GM03348 (cell line): ENCODE results near the gene ZBBX.

Experiments
- DNase-seq: peaks from one replicate; pipeline ENCODE4 v3.0.0; 2012; ENCODE audit warnings: low spot score

The ZBBX gene

DNA sequence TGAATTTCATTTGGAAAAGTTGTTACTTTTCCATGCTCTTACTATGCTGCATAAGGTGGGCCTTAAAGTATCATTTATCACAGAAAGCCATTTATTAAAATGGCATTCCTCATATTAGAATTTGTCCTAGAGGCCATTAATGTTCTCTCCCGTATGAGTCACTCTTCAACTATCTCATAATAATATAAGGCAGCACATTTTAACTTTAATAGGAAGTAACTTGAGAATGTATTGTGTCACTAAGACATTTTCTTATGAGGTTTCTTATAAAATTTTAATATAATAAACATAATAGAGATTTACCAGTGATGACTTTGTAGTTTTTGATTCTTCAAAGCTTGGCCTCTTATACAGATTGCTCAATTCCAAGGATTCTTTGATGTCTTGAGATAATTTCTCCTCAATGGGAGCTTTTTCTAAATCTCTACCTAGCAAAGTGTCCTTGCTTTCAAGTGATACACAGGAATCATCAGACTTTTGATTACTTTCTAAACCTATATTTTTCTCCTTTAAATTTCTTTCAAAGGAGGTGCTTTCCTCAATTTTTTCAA lies 74.7 kb downstream of the ZBBX start:
- DNase-seq, result no peak

DNA sequence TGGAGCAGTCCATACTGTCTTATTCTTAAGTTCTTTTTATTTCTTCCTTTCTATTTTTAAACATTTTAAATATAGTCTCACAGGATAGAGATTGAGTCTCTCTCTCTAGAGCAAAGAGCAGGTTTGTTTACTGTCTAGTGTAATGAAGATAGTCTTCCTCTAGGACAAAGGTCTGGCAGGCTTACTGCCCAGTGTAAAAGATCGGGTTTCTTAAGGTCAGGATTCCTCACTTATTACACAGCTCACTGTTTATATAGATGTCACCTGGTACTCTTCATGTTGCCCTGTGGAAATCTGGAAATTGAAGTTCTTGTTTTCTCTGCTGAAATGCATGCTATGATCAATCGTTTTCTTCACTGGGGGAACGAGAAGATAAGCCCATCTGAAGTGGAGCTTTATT lies 76.0 kb downstream of the ZBBX start:
- no peak for DNase-seq

DNA sequence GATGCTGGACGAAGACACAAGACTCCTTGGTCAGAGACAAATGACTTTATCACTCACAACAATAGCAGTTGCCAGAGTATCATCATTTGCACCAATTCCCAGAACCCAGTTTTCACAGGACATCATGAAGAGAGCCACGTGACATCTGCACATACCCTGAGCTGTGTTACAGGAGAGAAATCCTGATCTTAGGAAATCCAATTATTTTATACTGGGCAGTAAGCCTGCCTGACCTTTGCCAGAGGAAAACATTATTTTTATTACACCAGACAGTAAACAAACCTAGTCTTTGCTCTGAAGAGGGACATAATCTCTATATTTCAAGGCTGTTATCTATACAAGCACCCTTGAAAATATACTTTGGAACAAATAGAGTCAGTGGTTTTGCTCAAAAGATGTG lies 77.4 kb downstream of the ZBBX start:
- DNase-seq, result no peak

DNA sequence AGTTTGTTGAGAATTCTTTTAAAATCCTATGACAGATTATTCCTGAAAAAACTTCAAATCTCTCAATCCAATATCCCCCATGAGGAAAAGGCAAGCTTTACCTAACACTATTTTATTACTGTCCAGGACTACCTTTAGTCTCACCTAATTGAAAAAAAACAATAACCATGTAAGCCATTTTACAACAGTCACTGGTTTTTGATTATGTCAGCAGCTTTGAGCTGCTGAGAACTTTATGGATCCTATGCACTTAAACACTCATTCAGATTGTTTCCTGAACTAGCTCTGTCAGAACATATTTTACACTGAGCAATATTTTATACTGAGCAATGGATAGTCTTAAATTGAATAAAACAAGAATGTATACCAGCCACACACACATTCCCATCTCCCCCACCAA lies 79.9 kb downstream of the ZBBX start:
- no peak for DNase-seq

DNA sequence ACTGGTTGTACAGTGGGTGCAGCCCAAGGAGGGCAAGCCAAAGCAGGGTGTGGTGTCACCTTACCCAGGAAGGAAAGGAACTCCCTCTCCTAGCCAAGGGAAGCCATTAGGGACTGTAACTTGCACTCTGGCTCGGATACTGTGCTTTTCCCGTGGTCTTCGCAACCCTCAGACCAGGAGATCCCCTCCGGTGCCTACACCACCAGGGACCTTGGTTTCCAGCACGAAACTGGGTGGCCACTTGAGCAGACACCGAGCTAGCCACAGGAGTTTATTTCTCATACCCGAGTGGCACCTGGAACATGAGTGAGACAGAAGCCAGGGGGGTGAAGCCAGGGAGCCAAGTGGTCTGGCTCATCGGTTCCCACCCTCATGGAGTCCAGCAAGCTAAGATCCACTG lies 90.7 kb downstream of the ZBBX start:
- no peak for DNase-seq

DNA sequence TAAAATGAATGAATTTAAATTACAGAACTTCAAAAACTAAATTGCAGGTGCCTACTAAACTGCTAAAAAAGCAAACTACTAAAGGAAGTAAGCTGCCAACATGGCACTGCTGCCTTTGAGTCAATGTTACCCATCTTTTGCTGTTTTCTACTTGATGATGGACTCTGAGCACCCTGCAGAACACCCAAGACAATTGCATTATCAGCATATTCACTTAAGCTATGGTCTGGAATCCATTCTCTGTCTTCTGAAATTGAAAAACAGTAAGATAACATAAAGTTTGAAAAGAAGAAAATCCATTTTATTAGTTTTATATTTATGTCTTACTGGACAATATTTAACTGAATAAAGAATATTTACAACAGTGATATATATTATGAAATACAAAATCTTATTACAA lies 91.4 kb downstream of the ZBBX start:
- DNase-seq, result no peak

DNA sequence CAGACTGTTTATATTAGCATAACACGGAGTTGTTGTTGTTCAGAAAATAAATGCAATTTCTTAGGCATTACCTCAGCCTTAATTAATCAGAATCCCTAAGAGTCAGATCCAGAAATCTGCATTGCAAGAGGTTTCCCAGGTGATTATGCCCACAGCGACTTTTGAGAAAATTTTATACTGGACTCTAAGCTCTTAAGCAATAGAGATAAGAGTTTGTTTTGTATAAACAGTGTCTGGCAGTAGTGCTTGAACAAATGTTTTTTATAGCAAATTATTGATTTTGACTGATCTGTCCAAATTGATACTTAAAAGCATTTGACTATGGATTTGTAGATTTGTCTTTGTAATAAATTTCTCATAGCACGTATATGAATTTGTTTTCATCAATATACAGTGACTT lies 92.8 kb downstream of the ZBBX start:
- no peak for DNase-seq

DNA sequence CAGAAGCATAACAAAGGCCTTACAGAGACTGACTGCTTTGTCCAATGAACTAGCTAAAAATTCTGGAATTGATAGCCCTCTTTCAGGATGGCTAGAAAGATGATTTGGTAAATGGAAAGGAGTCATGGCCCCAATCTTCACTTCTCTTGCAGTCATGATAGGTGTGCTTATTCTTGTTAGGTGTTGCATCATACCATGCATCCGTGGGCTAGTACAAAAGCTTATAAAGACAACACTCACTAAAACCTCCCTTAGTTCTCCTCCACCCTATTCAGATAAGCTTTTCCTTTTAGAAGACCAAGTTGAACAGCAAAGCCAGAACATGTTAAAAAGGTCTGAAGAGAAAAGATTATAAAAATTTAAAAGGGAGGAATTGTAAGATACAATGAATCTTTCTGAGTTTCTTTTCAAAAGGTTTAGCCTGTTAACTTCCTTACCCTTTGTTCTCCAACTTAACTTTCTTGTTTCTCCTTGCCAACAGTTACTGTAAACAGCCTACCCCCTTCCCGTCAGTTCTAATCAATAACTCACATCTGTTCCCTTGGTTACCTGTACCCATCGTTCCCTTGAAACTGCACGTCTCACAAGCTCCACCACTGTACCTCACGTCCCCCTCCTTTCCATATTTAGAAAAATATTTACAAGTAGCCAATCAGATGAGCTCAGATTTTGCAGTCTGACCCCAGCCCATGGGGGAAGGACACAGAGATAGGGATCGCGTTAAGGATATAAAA lies 105.8 kb downstream of the ZBBX start:
- DNase-seq, result no peak

DNA sequence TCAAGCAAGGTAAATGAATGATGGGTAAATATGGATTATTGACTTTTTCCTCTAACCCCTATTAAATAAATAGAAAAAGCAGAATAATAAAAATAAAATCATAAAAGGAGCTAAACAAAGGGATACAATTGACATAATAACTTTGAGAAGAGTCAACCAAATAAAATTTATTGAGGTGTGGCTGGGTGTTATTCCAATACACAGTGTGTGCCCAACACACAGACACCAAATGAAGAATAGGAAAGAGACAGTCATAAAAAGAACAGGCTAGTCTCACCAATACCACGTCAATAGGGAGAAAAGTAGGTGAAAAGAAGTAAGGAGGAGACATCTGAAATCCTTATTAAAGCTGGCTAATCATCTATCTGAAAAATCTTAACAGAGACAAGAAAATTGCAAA lies 127.1 kb downstream of the ZBBX start:
- DNase-seq, result no peak

DNA sequence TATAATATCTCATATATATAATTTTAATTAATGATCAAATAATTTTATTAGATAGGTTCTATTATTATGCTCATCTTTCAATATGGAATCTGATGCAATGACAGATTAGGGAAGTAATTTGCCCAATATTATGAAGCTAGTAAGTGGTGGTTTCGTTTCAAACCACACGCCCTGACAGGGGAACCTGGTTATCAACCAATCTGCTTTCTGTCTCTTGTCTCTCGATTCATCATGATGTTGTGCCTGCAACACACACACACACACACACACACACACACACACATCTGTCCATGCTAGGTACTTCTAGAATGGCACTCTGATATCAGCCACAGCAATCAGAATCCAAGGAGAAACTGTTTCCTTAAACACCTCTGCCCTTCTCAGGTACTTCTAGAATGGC lies 128.4 kb downstream of the ZBBX start:
- no peak for DNase-seq

DNA sequence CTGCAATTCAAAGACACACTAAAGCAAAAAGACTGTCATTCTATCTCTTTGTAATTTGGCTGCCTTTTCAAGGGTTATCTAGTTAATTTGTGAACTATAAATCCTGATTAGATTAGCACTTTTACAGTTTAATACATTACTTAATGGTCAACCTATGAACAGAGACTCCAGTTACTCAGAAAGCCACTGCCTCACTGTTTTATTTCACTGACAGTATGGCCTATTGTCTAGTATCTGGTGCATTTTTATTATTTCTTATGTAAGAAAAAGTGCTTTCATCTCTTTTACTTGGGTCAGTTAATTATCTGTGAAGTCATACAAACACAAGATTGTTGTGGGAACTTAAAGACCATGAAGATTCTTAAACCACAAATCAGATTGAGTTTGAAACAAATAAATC lies 133.8 kb downstream of the ZBBX start:
- no peak for DNase-seq

DNA sequence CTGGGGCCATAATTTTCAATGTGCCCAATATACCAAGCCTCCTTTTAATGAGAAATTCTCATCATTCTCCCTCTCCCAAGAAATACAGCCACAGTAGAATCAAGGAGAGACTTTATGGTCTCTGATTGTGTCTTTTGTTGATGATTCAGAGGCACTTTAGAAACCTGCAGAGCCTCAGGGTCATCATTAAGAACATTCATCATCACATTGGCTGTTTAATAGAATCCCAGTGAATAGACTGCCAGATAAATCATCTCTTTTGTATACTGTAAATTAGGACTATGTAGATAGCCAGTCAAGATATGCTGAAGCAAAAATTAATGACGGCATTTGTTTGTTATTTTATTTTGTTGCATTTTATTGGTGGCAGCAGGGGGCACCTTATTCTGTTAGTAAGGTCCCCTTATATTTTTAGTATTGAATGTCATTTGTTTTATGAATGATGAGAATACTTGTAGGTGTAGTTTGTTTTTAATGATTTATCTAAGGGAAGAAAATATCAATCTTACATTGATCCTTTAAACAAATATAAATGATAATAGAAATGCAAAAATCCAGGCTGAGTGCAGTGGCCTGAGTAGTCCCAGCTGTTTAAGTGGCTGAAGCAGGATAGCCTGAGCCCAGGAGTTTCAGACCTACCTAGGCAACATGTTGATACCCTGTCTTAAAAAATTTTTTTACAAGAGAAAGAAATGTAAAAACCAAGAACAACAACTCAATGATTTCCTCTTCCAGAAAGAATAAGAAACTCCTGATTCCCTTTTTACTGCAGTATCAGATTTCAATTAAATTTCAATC lies 138.8 kb downstream of the ZBBX start:
- no peak for DNase-seq

DNA sequence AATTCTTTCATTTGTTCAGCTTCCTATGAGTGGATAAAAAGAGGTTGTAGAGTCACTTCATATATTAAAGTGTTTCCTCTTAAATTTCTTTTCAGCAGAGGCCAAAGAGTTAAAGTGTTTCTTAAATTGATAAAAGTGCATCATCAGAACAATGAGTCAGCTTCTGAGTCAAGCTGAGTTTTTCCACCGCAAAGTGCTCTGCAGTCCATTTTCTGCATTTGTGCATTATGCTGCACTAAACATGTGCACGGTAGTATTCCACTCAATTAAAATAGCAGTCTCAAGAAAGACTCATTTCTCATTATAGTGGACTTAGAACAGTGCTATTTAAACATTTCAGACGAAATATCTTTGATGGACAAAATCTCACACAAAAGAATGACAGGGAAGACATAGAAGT lies 152.0 kb downstream of the ZBBX start:
- no peak for DNase-seq

DNA sequence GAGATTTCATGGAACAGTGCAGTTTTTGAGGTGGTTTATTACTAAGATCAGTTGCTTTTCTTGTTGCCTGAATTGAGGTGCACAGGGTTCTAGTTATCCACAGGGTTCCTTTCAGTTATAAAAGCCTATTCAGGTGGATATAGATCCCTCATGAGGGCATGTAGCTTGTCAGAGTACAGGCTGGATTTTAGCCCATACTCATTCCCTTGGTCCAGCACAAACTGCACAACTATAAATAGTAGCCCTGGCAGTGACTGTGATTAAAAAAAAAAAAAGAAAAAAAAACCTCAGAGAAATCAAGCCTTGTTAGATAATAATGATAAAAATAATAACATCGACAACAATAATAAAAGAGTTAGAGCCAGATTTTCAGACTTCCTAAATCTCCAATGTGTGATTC lies 154.3 kb downstream of the ZBBX start:
- DNase-seq, result no peak

DNA sequence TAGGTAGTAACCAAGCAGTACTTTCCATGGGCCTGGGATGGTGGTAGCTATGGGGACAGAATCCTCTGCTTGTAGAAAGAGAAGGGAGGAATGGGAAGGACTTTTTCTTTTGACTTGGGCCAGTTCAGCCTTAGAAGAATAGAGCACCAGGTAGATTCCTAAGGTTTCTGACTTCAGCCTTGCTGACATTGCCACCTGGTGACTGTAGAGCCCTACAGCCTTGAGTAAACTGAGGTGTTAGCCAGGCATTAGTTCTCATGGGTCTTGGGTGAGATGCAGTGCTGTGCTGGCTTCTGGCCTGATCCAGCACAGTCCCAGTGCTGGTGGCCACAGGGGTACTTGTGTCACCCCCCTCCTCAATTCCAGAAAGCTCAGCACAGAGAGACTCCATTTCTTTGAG lies 171.1 kb downstream of the ZBBX start:
- no peak for DNase-seq

DNA sequence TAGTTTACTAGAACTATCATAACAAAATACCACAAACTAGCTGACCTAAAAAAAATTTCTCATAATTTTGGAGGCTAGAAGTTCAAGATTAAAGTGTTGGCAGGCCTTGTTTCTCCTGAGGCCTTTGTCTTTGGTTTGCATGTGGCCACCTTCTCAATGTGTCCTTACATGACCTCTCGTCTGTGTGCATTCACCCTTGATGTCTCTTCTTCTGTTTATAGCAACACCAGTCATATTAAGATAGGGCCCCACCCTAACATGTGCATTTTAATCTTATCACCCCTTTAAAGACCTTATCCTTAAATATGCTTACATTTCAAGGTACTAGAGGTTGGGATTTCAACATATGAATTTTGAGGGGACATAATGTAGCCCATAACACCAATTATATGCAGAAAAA lies 177.0 kb downstream of the ZBBX start:
- DNase-seq, result no peak

DNA sequence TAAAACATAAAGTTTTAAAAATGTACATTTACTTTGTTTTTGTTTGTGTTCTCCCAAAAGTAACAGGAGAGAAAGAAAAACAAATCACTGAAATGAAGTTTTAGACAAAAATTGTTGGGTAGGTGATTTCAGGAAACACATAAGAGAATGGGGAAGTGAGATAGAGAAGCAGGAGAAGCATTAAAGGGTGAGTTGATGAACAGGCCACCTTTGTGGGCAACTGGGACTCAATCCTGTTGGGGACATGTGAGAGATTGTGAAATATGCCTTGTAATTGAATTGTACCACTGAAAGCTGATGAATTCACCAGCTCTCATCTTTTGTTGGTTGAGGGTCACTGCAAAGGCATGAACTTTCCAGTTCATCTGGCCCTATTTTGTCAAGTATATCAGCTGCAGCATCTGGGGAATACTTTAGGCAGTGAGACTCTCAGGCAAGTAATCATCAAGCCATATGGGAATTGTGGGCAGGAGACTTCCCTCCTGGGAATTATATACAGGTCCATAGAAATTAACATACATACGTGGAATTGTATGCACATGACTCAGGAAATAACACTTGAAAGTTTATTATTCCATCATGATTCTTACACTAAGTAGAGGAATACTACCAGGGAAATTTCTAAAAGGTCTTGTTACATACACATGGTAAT lies 181.0 kb downstream of the ZBBX start:
- no peak for DNase-seq
